Cardiac muscle cell (in vitro differentiated cells and primary cell): ENCODE results near the gene HLA-F. TPM values are rescaled to one million over a fixed set of nuclear protein-coding genes. Genes with fewer than 3 reads are reported as not detected.

Source experiments
- DNase-seq, 2 donors: peaks; one replicate each; pipeline versions ENCODE4 v3.0.0 to v3.0.0-alpha.2; 2010 to 2017; ENCODE audit warnings: low read depth in 1 of 2, low spot score in 1 of 2
- H3K27ac ChIP-seq: fragments of 200-600 bp; sonication (generic); 2 replicates; pipeline ENCODE4 v1.5.1; 2016
- H3K27me3 ChIP-seq: fragments of 200-600 bp; sonication (generic); 2 replicates; pipeline ENCODE4 v1.6.0; 2016; ENCODE audit warnings: control low read depth
- H3K36me3 ChIP-seq: fragments of 200-600 bp; sonication (generic); 2 replicates; pipeline ENCODE4 v1.5.1; 2016; ENCODE audit warnings: control low read depth
- H3K4me1 ChIP-seq: fragments of 200-600 bp; sonication (generic); 2 replicates; pipeline ENCODE4 v1.8.1; 2017; ENCODE audit warnings: low read depth, mild to moderate bottlenecking, mixed run types
- H3K4me3 ChIP-seq: fragments of 200-600 bp; sonication (generic); 2 replicates; pipeline ENCODE4 v1.5.1; 2016; ENCODE audit warnings: mild to moderate bottlenecking
- H3K9me3 ChIP-seq: fragments of 200-600 bp; sonication (generic); 2 replicates; pipeline ENCODE4 v1.5.1; 2017; ENCODE audit warnings: low read depth, mild to moderate bottlenecking, control low read depth
- CTCF ChIP-seq: IDR thresholded peaks from 2 replicates; pipeline ENCODE4 v1.5.1; 2012; ENCODE audit warnings: low read depth, mild to moderate bottlenecking, low read length
- polyA plus RNA-seq: library from polyadenylated mRNA; unstranded; fragments of >200 nt; fragmentation: Nextera tagmentation; extraction: Ambion mirVana; gene quantifications from 2 replicates; pipeline ENCODE4 v1.2.1, GENCODE V29; 2016
- total RNA-seq: library from RNA; depleted of rRNA; stranded (reverse); fragments of >200 nt; gene quantifications from 2 replicates; pipeline ENCODE4 v1.2.3, GENCODE V29; 2016

HLA-F gene
- total and polyA plus RNA-seq, 2 experiments from 2014 or later, result 0.84 to 1.5 TPM

- Histone ChIP-seq H3K27me3 (peaks cover 26% of the 10 kb centered on the region), H3K27ac (no peak overlapping the region), H3K9me3 (no peaks in the 10 kb centered on the region), H3K36me3 (no peaks in the 10 kb centered on the region), H3K4me1 (no peaks in the 10 kb centered on the region), H3K4me3 (no peak overlapping the region)
- TF ChIP-seq CTCF, result no peak
- DNase-seq, result no peak
These were observed 14.6 kb upstream of the HLA-F start for GRCh38 chr6:29708432-29709179.

GRCh38 chr6:29709188-29709587, 14.0 kb upstream of the HLA-F start:
- Histone ChIP-seq H3K27me3 (peaks cover 29% of the 10 kb centered on the region), H3K4me1 (no peaks in the 10 kb centered on the region), H3K27ac (no peak overlapping the region), H3K4me3 (no peak overlapping the region), H3K36me3 (no peaks in the 10 kb centered on the region), H3K9me3 (no peaks in the 10 kb centered on the region)
- DNase-seq, result no peak
- no peak for TF ChIP-seq CTCF

GRCh38 chr6:29710281-29710941, 12.8 kb upstream of the HLA-F start:
- Histone ChIP-seq H3K27ac (no peak overlapping the region), H3K36me3 (no peaks in the 10 kb centered on the region), H3K27me3 (peaks cover 41% of the 10 kb centered on the region), H3K4me3 (no peak overlapping the region), H3K4me1 (no peaks in the 10 kb centered on the region), H3K9me3 (no peaks in the 10 kb centered on the region)
- TF ChIP-seq CTCF, result no peak
- DNase-seq, result no peak

GRCh38 chr6:29720863-29721262, 2.4 kb upstream of the HLA-F start:
- H3K27me3 ChIP-seq, result peaks cover 68% of the 10 kb centered on the region

More at GRCh38 chr6:29720863-29721262, 2.4 kb upstream of the HLA-F start:
- no peak for TF ChIP-seq CTCF
- H3K27ac ChIP-seq, result no peak overlapping the region
- H3K9me3 ChIP-seq, result no peaks in the 10 kb centered on the region
- H3K4me3 ChIP-seq, result no peak overlapping the region
- no peaks in the 10 kb centered on the region for H3K36me3 ChIP-seq
- DNase-seq, result no peak
- no peaks in the 10 kb centered on the region for H3K4me1 ChIP-seq
